HG02943 (cell line): ENCODE data around the gene EPN3.

Experiments used
- ATAC-seq: cut with Tn5 transposase; IDR thresholded peaks from one replicate; pipeline ENCODE4 v1.9.1; 2021; ENCODE audit warnings: mild to moderate bottlenecking, low read depth, moderate library complexity; ENCODE audit not compliant: unreplicated experiment

The EPN3 gene

DNA sequence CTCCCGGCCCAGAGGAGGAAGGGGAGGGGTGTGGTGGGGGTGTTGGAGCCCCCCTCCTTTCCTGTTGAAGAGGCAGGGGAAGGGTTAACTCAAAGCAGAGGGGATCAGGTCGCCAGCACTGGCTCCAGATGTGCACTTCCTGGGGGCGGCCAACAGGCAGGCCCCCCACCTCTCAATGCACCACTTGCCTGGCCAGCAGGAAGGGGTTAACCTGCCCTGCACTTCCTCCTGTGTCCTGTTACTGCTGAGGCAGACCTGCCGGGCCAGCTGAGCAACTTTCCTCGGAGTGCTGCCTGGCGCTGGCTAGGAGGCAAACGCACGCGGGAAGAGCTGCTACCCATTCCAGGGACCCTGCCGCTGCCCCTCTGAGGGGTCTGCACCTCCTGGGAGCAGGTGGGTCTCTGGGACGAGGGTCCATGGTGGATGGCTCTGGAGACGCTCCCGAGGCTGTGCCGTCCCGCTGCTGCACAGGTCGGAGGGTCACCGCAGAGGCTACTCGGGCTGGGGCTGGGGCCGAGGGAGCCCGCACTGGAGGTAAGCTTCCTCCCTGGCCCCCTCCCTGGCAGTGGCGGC, at the start of gene EPN3:
TSS of gene EPN3 (plus strand) at position 284 of the 573 bp plus-strand sequence. CDS start 3,822 bp downstream, outside the sequence.
- ATAC-seq, result no peak

DNA sequence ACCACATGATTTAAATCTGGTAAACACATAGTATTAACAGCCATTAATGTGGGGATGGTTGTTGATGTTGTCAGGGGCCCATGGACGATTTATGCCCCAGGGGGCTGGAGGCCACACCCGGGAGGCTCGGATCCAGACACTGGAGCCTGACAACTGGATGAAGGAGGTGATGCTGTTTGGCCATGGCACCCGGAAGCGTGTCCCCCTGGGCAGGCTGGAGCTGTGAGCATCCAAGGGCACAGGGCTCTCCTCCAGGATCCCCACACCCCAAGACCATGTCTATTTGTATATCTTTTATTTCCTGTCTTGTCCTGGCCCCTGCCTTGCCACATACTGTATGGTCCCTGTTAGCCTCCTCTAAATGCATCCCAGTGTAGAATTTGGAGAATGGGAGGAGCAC, 49.3 kb upstream of the EPN3 start:
- no peak for ATAC-seq

DNA sequence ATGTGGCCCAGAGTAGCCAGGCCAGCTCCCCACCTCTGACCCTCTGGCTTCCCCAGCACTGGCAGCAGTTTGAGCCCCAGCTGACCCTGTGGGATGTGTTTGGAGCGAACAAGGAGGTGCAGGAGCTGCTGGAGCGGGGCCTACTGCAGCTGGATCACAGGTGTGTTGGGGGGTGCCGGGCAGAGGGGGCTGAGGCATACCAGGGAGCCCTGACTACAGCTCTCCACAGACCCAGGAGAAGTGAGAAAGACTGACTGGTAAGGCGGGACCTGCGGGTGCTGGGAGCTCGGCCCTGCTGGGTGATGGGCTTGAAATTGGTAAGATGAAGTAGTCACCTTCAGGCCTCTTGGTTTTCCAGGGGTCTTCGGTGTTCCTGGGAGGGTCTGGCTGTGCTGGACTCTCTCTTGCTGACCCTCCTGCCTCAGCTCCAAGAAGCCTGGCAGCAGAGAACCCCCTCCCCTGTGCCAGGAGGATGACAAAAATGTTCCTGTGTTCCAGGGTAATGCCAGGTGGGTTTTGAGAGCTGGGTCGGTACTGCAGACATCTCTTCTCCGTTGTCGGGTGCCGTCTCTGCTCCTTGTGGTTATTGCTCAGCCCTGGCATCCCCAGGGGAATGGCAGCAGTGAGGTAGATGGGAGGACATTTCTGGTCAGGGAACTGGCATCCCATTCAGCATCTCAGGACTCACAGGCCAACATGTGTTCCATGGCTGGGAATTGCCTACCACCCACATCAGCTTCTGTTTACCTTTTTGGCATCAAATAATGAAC, 48.0 kb upstream of the EPN3 start:
- ATAC-seq, result no peak

- ATAC-seq, result no peak
Observed at GRCh38 chr17:50487213-50488096, 45.1 kb upstream of the EPN3 start.

GRCh38 chr17:50488880-50489279, 43.7 kb upstream of the EPN3 start:
- ATAC-seq, result no peak

DNA sequence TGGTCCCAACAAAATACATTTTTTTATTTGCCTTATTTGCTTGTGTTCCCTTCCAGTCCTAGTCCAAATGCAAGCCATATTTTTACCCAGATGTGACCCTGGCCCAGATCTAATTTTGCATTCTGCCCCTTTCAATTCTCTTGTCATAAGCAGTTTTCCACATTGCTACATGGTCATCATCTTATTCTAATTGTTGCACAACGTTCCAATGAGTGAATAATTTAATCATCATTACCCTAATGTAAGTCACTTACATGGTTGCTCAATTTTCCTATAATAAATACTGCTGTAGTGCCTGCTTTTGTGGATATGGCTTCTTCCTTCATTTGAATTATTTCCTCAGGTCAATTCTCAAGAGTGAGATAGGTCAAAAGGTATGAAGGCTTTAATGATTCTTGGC, 41.0 kb upstream of the EPN3 start:
- no peak for ATAC-seq

DNA sequence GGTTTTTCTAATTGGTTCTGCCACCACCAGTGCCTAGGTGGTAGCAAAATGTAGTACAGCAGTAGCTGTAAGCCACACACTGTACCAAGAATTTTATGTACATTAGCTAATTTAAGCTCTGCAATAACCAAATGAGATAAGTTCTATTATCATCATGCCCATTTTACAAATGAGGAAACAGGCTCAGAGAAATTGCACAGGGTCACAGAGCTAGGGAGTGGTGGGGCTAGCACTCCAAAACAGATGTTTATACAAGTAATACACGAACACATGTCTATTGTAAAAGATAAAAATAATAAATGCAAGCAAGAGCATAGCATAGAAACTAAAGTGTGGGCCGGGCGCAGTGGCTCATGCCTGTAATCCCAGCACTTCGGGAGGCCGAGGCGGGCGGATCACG, 40.3 kb upstream of the EPN3 start:
- no peak for ATAC-seq

DNA sequence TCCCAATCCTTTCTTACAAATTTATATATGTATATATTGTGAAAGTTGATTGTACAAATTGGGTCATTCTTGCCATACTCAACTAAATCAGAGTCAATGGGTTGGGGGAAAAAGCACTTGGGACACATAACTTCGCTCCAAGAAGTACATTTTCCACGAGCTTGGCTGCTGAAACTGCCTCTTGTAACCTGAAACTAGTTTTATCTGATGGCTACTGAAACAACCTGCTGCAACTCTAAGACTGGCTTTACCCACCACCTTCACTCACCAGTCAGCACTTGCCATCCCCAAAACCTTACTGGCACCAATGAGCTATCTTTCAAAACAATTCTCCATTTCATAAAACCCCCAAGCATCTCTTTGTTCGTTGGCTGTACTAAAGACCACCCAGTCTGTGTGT, 38.8 kb upstream of the EPN3 start:
- no peak for ATAC-seq

DNA sequence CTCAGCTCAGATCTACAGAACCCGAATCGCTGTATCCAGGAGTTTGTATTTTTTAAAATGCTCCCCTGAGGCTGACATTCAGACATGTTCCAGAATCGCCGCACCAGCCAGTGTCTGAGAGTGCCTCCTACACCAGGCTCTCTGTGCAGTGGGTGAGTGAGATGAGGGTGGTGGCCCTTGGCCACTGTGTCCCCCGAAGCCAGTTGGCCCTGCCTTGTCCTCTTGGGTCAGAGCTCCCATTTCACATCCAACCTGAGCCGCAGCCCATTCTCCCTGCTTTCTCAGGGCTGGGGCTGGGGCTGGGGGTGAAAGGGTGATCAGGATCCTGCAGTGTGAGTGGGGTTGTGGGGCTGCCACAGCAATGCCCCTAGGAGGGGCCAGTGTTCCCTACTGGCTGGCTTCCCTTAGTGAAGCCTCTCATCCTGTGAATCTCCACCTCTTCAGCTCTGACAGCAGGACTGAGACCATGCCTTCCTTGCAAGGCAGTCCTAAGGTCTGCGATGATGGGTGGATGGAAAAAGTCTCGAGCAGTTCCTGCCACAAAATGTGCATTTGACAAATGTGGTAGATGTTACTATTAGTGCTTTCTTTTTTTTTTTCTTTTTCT, 37.2 kb upstream of the EPN3 start:
- no peak for ATAC-seq

GRCh38 chr17:50495918-50496317, 36.6 kb upstream of the EPN3 start:
- no peak for ATAC-seq

- ATAC-seq, result no peak
Observed at GRCh38 chr17:50498021-50498874, 34.3 kb upstream of the EPN3 start.

DNA sequence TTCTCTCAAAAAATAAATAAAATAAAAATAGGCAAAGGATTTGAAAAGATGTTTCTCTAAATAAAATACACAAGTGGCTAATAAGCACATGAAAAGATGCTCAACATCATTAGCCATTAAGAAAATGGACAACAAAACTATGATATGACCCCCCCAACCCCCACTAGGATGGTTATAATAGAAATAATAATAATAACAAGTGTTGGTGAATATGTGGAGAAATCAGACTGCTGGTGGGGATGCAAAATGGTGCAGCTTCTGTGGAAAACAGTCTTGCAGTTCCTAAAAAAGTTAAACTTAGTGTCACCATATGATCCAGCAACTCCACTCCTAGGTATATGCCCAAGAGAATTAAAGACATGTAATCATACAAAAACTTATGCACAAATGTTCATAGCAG, 33.3 kb upstream of the EPN3 start:
- ATAC-seq, result no peak

GRCh38 chr17:50499721-50500120, 32.8 kb upstream of the EPN3 start:
- ATAC-seq, result no peak

- no peak for ATAC-seq
Observed at GRCh38 chr17:50501054-50501453, 31.5 kb upstream of the EPN3 start.

GRCh38 chr17:50502301-50502990, 30.1 kb upstream of the EPN3 start:
- no peak for ATAC-seq

DNA sequence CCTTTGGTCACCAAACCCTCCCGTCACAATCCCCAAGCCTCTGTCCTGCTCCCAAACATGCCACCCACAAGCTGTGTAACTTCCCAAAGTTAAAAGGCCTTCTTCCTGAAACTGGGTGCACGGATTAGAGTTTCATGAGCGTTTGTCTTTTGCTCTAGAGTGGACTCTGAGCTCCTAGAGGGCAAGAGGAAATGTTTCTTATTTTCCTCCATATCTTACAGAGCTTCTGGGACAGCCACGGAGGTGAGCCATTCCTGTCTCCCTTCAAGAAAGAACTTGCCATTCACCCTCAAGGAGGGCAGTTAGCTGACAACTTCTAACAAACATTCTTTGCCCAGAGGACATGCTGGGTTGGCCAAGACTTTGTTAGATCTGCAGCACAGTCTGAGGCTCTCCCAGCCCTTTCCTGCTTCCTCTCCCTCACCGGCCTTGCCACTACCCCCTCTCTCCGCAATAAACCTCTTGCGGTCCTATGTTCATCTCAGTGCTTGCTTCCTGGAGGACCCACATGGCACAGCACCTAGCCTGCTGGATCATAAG, 26.9 kb upstream of the EPN3 start:
- no peak for ATAC-seq

DNA sequence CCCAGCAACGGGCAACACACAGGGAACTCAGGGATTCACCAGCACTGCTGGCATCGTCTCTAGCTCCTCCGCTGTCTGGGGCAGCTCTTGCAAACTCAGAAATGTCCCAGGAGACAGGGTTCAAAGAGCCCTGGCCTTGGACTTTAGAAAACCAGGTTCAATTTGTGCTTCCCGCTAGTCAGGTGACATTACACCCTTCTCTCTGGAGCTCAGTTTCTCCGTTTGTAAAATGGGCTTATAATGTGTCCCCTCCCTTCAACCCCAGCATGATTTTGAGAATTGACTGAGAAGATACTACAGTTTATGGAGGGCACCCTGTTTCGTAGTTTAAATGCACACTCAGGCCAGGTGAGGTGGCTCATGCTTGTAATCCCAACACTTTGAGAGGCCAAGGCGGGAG, 26.2 kb upstream of the EPN3 start:
- no peak for ATAC-seq

DNA sequence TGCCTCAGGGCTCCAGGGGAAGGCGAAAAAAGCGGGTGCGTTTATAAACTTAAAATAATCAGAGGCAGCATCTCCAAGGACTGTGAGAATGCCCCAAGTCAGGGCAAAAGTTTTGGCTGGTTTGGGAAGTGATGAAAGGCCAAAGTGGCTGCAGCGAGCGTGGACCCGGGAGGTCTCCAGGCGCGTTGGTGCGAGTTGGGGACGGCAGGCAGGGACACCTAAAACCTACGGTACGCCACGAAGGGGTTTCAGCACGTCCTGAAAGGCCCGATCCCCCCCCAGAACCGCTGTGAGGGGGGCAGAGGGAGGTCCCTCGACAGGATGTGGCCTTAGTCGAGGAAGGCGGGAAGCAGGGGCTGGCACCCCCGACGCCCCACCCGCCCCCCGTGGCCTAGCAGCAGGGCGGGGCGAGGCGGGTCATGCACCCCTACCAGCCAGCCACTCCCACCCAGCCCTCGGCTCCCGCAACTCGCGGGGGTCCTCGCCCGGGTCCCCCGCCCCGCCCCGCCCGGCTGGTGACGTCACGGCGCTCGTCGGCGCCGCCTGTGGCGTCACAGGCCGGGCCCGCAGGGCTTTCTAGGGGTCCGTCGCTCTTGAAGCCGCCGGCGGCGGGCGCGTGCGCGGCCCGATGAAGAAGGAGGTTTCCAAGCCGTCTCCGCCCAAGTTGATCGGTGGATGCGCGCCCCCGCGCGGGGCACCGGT, 24.5 kb upstream of the EPN3 start, which contains the start of gene MYCBPAP:
TSS of gene MYCBPAP (plus strand) at position 569 of the 702 bp plus-strand sequence. CDS start 236 bp downstream, outside the sequence.
- ATAC-seq, result no peak
